Coronary artery (tissue), 2 donors: Measurements from ENCODE around the gene CCNA2.

Experiments
- DNase-seq: peaks from one replicate; pipeline ENCODE4 v3.0.0-alpha.2; 2017; ENCODE audit warnings: low spot score
- H3K27ac ChIP-seq, 2 donors: fragments of 200-600 bp; sonication (generic); one replicate each; pipeline ENCODE4 v1.5.1; 2016 to 2019
- H3K4me3 ChIP-seq: fragments of 200-600 bp; sonication (generic); 2 replicates; pipeline ENCODE4 v1.5.1; 2016; ENCODE audit warnings: mild to moderate bottlenecking, moderate library complexity
- CTCF ChIP-seq: fragments of 200-600 bp; sonication (generic); IDR thresholded peaks from one replicate; pipeline ENCODE4 v1.5.1; 2019; ENCODE audit warnings: antibody characterized with exemption

The CCNA2 gene

GRCh38 chr4:121769341-121769740 lies 54.3 kb downstream of the CCNA2 start:
- H3K4me3 ChIP-seq: no peak overlapping the region
- H3K27ac ChIP-seq: no peak overlapping the region
- no peak for DNase-seq
- no peak for TF ChIP-seq CTCF

DNA sequence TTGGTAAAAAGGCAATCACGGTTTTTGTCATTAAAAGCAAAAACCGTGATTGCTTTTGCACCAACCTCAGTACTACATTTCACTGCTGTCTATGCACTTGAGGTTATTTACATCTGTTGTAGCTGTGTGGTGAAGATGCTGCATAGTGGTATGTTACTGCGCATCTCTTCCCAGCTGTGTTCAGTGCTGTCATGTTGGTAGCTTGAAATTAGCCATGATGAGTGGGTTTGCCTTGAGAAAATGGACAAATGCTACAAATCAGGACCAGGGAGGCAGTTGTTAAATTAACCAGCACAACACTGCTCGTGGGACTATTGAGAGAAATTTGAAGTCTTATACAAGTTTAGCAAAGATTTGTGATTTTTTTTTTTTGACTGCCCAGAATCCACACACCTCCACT lies 56.5 kb downstream of the CCNA2 start:
- DNase-seq: no peak
- Histone ChIP-seq H3K27ac (no peak overlapping the region), H3K4me3 (no peak overlapping the region)
- no peak for TF ChIP-seq CTCF
